Pulmonary artery endothelial cell (primary cell): ENCODE data around the gene MRPL23. TPM values are rescaled to one million over a fixed set of nuclear protein-coding genes. Genes with fewer than 3 reads are reported as not detected.

ENCODE experiments used
- DNase-seq: peaks from one replicate; pipeline ENCODE4 v3.0.0-alpha.2; 2011; ENCODE audit warnings: low read depth, low spot score
- total RNA-seq: library from RNA; depleted of rRNA; stranded (reverse); fragments of >200 nt; gene quantifications from 2 replicates; pipeline ENCODE4 v1.2.3, GENCODE V29; 2014

Gene MRPL23
- total RNA-seq, 1 donor from 2014 or later: 58.7 TPM

- DNase-seq: no peak
Measured at GRCh38 chr11:1920909-1921573, 26.1 kb upstream of the MRPL23 start.

- no peak for DNase-seq
Measured at GRCh38 chr11:1921574-1922141, 25.5 kb upstream of the MRPL23 start.

- DNase-seq: no peak
Measured at GRCh38 chr11:1922481-1923081, 24.6 kb upstream of the MRPL23 start.

GRCh38 chr11:1923201-1923956 lies 23.8 kb upstream of the MRPL23 start:
- DNase-seq: no peak

GRCh38 chr11:1924181-1924580 lies 23.0 kb upstream of the MRPL23 start:
- no peak for DNase-seq

- no peak for DNase-seq
Measured at GRCh38 chr11:1924646-1925372, 22.3 kb upstream of the MRPL23 start.

GRCh38 chr11:1925373-1926155 lies 21.6 kb upstream of the MRPL23 start:
- no peak for DNase-seq

GRCh38 chr11:1926156-1927025 lies 20.7 kb upstream of the MRPL23 start:
- no peak for DNase-seq

GRCh38 chr11:1927026-1927847 lies 19.9 kb upstream of the MRPL23 start:
- no peak for DNase-seq

- no peak for DNase-seq
Measured at GRCh38 chr11:1927848-1928469, 19.2 kb upstream of the MRPL23 start.

GRCh38 chr11:1928470-1928890 lies 18.7 kb upstream of the MRPL23 start:
- no peak for DNase-seq

- no peak for DNase-seq
Measured at GRCh38 chr11:1928891-1929541, 18.1 kb upstream of the MRPL23 start.

- DNase-seq: no peak
Measured at GRCh38 chr11:1929621-1930461, 17.3 kb upstream of the MRPL23 start.

GRCh38 chr11:1930462-1930830 lies 16.7 kb upstream of the MRPL23 start:
- no peak for DNase-seq

GRCh38 chr11:1931341-1932104 lies 15.6 kb upstream of the MRPL23 start:
- DNase-seq: no peak

GRCh38 chr11:1932105-1932480 lies 15.0 kb upstream of the MRPL23 start:
- no peak for DNase-seq
